GM19351 (cell line): Measurements from ENCODE around the gene RSBN1L.
"Not testable (repeated sequence)": the region's sequence is repeated elsewhere in the genome, so short reads cannot be mapped to it uniquely, and the experiment has no call there.

Experiments used
- ATAC-seq: cut with Tn5 transposase; IDR thresholded peaks from one replicate; pipeline ENCODE4 v1.9.1; 2021; ENCODE audit warnings: mild to moderate bottlenecking, moderate library complexity; ENCODE audit not compliant: unreplicated experiment

Gene RSBN1L

GRCh38 chr7:77687100-77687746, 9.0 kb upstream of the RSBN1L start:
- no peak for ATAC-seq

- ATAC-seq: peak; percentile 65
Observed at GRCh38 chr7:77687747-77688144, 8.5 kb upstream of the RSBN1L start.

- no peak for ATAC-seq
Observed at GRCh38 chr7:77690289-77690688, 6.0 kb upstream of the RSBN1L start.

GRCh38 chr7:77691892-77692491, 4.3 kb upstream of the RSBN1L start:
- no peak for ATAC-seq

GRCh38 chr7:77693830-77694583, 2.3 kb upstream of the RSBN1L start:
- no peak for ATAC-seq

GRCh38 chr7:77696643-77697534, 630 bp downstream of the RSBN1L start:
- peak; percentile 25 for ATAC-seq

- no peak for ATAC-seq
Observed at GRCh38 chr7:77697535-77697831, 1.2 kb downstream of the RSBN1L start.

- ATAC-seq: no peak
Observed at GRCh38 chr7:77698042-77698625, 1.9 kb downstream of the RSBN1L start.

- ATAC-seq: peak; percentile 35
Observed at GRCh38 chr7:77699056-77699455, 2.8 kb downstream of the RSBN1L start.

- no peak for ATAC-seq
Observed at GRCh38 chr7:77702513-77702912, 6.3 kb downstream of the RSBN1L start.

- ATAC-seq: no peak
Observed at GRCh38 chr7:77702968-77703472, 6.8 kb downstream of the RSBN1L start.

GRCh38 chr7:77703669-77704068, 7.4 kb downstream of the RSBN1L start:
- ATAC-seq: not testable (repeated sequence)

GRCh38 chr7:77707504-77707992, 11.3 kb downstream of the RSBN1L start:
- ATAC-seq: no peak

- no peak for ATAC-seq
Observed at GRCh38 chr7:77710067-77710466, 13.8 kb downstream of the RSBN1L start.

GRCh38 chr7:77710861-77711260, 14.6 kb downstream of the RSBN1L start:
- no peak for ATAC-seq

GRCh38 chr7:77714195-77714594, 17.9 kb downstream of the RSBN1L start:
- ATAC-seq: no peak

GRCh38 chr7:77714931-77715330, 18.7 kb downstream of the RSBN1L start:
- not testable (repeated sequence) for ATAC-seq

GRCh38 chr7:77716804-77717203, 20.5 kb downstream of the RSBN1L start:
- no peak for ATAC-seq

- ATAC-seq: not testable (repeated sequence)
Observed at GRCh38 chr7:77717566-77717965, 21.3 kb downstream of the RSBN1L start.

- no peak for ATAC-seq
Observed at GRCh38 chr7:77727527-77727926, 31.3 kb downstream of the RSBN1L start.
